ENCODE measurements around the gene TBX6. TPM values are rescaled to one million over a fixed set of nuclear protein-coding genes. Genes with fewer than 3 reads are reported as not detected.

TBX6 gene
- total and polyA plus RNA-seq, 2 donors (not counting 3 experiments of a cell fraction or from before 2014, with no cell fraction given) = 0.40 to 0.60 TPM

GRCh38 chr16:30046588-30046987, 45.1 kb downstream of the TBX6 start:
- no peak for DNase-seq (ENCODE audit: low read depth, low spot score)
- POLR2A ChIA-PET = no interaction called here
- H3K27ac ChIP-seq (ENCODE audit: insufficient read depth, low read depth, low read length) = no peak overlapping the region
- no peaks in the 10 kb centered on the region for H3K27me3 ChIP-seq (ENCODE audit: control insufficient read depth in 2 of 2, insufficient read depth in 2 of 2, low read length in 2 of 2)
- no peak for FAIRE-seq
- no peak overlapping the region for H2AFZ ChIP-seq (ENCODE audit: low read depth, low read length)
- H3K79me2 ChIP-seq (ENCODE audit: control insufficient read depth, insufficient read depth, low read length) = no peaks in the 10 kb centered on the region
- BruUV-seq (replicated peaks) = no TSS peak
- H3K4me1 ChIP-seq (ENCODE audit: control insufficient read depth, extremely low read depth, insufficient read depth, low read length) = peaks cover 10% of the 10 kb centered on the region
- CTCF ChIA-PET = interaction anchor here (0.6 to 5.9 kb wide), 4 partner anchors 9 to 370 kb away, joined by 4 to 33 read pairs (median 10); partner anchors contain the start of gene TBX6
- no peaks in the 10 kb centered on the region for H4K20me1 ChIP-seq (replicated peaks; ENCODE audit: control insufficient read depth, extremely low read depth, insufficient read depth, low read length)
- no peak overlapping the region for H3K4me3 ChIP-seq (replicated peaks in 1 of 3; ENCODE audit: insufficient read depth in 1 of 3, low read depth in 1 of 3, low read length in 3 of 3)
- no peak overlapping the region for H3K9ac ChIP-seq (replicated peaks; ENCODE audit: extremely low read depth, insufficient read depth, low read length)
- dilution Hi-C loops (cut with MboI; ENCODE audit: extremely low pct_ligation_motif_present, low sequenced_read_pairs) = no loop called here
- TF ChIP-seq EZH2 (IDR thresholded peaks at IDR 0.05; ENCODE audit: borderline replicate concordance, low read depth, low read length, severe bottlenecking) = no peak
- no peak for TF ChIP-seq GATA2 (IDR thresholded peaks at IDR 0.05; ENCODE audit: insufficient read depth, insufficient read length, low read depth, low read length)
- TF ChIP-seq MYC (IDR thresholded peaks at IDR 0.05; ENCODE audit: low read depth, low read length) = no peak
- no peak for TF ChIP-seq POLR2A (IDR thresholded peaks at IDR 0.05; ENCODE audit: low read depth, low read length)
- TF ChIP-seq JUN (IDR thresholded peaks at IDR 0.05; ENCODE audit: borderline replicate concordance, insufficient read depth, insufficient read length, low read depth) = no peak
- intact Hi-C loops (cut with micrococcal nuclease) = no loop called here
- H3K9me1 ChIP-seq (replicated peaks; ENCODE audit: control insufficient read depth, extremely low read depth, insufficient read depth, low read length) = no peaks in the 10 kb centered on the region
- H3K9me3 ChIP-seq (replicated peaks; ENCODE audit: control insufficient read depth, insufficient read depth, low read length) = no peaks in the 10 kb centered on the region
- H3K4me2 ChIP-seq (ENCODE audit: insufficient read depth, low read length) = no peak overlapping the region
- no peaks in the 10 kb centered on the region for H3K36me3 ChIP-seq (ENCODE audit: control insufficient read depth in 2 of 2, extremely low read depth in 1 of 2, insufficient read depth in 2 of 2, low read length in 2 of 2)

DNA sequence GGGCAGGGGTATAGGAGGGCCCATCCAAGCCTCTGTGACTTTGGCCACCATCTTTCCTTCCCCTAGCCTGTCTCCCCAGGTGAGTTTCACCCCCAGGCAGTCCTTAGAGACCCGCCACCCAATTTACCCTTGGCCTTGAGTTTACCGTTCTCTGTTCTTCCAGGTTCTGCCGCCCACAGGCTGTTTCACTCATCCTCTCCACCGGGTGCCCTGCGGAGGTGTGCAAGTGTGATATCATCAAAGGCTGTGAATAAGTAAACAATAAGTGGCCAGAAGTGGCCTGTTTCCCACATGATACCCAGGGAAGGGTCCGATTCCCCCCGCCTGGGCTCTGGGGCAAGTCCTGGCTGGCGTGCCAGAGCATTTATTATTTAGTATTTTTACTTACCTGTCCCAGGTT, 45.5 kb downstream of the TBX6 start:
- no peak overlapping the region for H3K4me2 ChIP-seq (ENCODE audit: insufficient read depth, low read length)
- no peaks in the 10 kb centered on the region for H3K36me3 ChIP-seq (ENCODE audit: control insufficient read depth in 2 of 2, extremely low read depth in 1 of 2, insufficient read depth in 2 of 2, low read length in 2 of 2)
- dilution Hi-C loops (cut with MboI; ENCODE audit: extremely low pct_ligation_motif_present, low sequenced_read_pairs) = no loop called here
- POLR2A ChIA-PET = no interaction called here
- no peak overlapping the region for H3K4me3 ChIP-seq (replicated peaks in 1 of 3; ENCODE audit: insufficient read depth in 1 of 3, low read depth in 1 of 3, low read length in 3 of 3)
- H3K9me1 ChIP-seq (replicated peaks; ENCODE audit: control insufficient read depth, extremely low read depth, insufficient read depth, low read length) = no peaks in the 10 kb centered on the region
- CTCF ChIA-PET = interaction anchor here (0.6 to 5.9 kb wide), 4 partner anchors 9 to 370 kb away, joined by 4 to 33 read pairs (median 10); partner anchors contain the start of gene TBX6
- no peak for FAIRE-seq
- TF ChIP-seq EZH2 (IDR thresholded peaks at IDR 0.05; ENCODE audit: borderline replicate concordance, low read depth, low read length, severe bottlenecking) = no peak
- TF ChIP-seq POLR2A (IDR thresholded peaks at IDR 0.05; ENCODE audit: low read depth, low read length) = no peak
- TF ChIP-seq FOS (IDR thresholded peaks at IDR 0.05; ENCODE audit: borderline replicate concordance, insufficient read depth, low read length) = no peak
- no peak for TF ChIP-seq GATA2 (IDR thresholded peaks at IDR 0.05; ENCODE audit: insufficient read depth, insufficient read length, low read depth, low read length)
- TF ChIP-seq JUN (IDR thresholded peaks at IDR 0.05; ENCODE audit: borderline replicate concordance, insufficient read depth, insufficient read length, low read depth) = no peak
- TF ChIP-seq MAX (IDR thresholded peaks at IDR 0.05; ENCODE audit: insufficient read depth, insufficient read length) = no peak
- TF ChIP-seq CTCF (IDR thresholded peaks at IDR 0.05; ENCODE audit: extremely low read depth in 1 of 2, insufficient read depth in 1 of 2, low read depth in 1 of 2, low read length in 2 of 2) = no peak
- no peak for TF ChIP-seq MYC (IDR thresholded peaks at IDR 0.05; ENCODE audit: low read depth, low read length)
- TF ChIP-seq POLR2AphosphoS5 (IDR thresholded peaks at IDR 0.05; ENCODE audit: insufficient read depth, low read depth, low read length) = no peak
- no peaks in the 10 kb centered on the region for H3K9me3 ChIP-seq (replicated peaks; ENCODE audit: control insufficient read depth, insufficient read depth, low read length)
- no peaks in the 10 kb centered on the region for H4K20me1 ChIP-seq (replicated peaks; ENCODE audit: control insufficient read depth, extremely low read depth, insufficient read depth, low read length)
- no TSS peak for BruUV-seq (replicated peaks)
- H3K79me2 ChIP-seq (ENCODE audit: control insufficient read depth, insufficient read depth, low read length) = no peaks in the 10 kb centered on the region
- H2AFZ ChIP-seq (ENCODE audit: low read depth, low read length) = no peak overlapping the region
- no peak overlapping the region for H3K9ac ChIP-seq (replicated peaks; ENCODE audit: extremely low read depth, insufficient read depth, low read length)
- no peak for DNase-seq (ENCODE audit: low read depth, low spot score)
- no peaks in the 10 kb centered on the region for H3K27me3 ChIP-seq (ENCODE audit: control insufficient read depth in 2 of 2, insufficient read depth in 2 of 2, low read length in 2 of 2)
- H3K27ac ChIP-seq (ENCODE audit: insufficient read depth, low read depth, low read length) = no peak overlapping the region
- intact Hi-C loops (cut with micrococcal nuclease) = no loop called here
- H3K4me1 ChIP-seq (ENCODE audit: control insufficient read depth, extremely low read depth, insufficient read depth, low read length) = peaks cover 7% of the 10 kb centered on the region
